Adrenal gland (tissue), 12 donors: ENCODE measurements around the gene ZSCAN10. TPM values are rescaled to one million over a fixed set of nuclear protein-coding genes. Genes with fewer than 3 reads are reported as not detected.

ENCODE experiments used
- DNase-seq, 7 donors: peaks; one replicate each; pipeline ENCODE4 v3.0.0-alpha.2; 2019 to 2020
- H3K27ac ChIP-seq, 5 donors: fragments of 200-600 bp; sonication (generic) in 4 of 5; 1 replicate in 3 of 5; 2 replicates in 2 of 5; pipeline versions ENCODE4 v1.5.1 to v1.8.0; 2016 to 2020; ENCODE audit warnings: mild to moderate bottlenecking in 1 of 5
- H3K27me3 ChIP-seq: fragments of 200-600 bp; 2 replicates; pipeline ENCODE4 v1.8.0; 2021
- H3K36me3 ChIP-seq, 2 donors: fragments of 200-600 bp; replicated peaks in 1 of 2; 1 replicate in 1 of 2; 2 replicates in 1 of 2; pipeline versions ENCODE4 v1.5.1 to v1.8.0; 2018 to 2022
- H3K4me1 ChIP-seq, 2 donors: fragments of 200-600 bp; replicated peaks in 1 of 2; 1 replicate in 1 of 2; 2 replicates in 1 of 2; pipeline versions ENCODE4 v1.5.1 to v1.8.0; 2018 to 2021
- H3K4me3 ChIP-seq, 4 donors: fragments of 200-600 bp; sonication (generic) in 3 of 4; one replicate each; pipeline ENCODE4 v1.5.1; 2016 to 2018
- H3K9me3 ChIP-seq, 3 donors: fragments of 200-600 bp; sonication (generic) in 1 of 3; replicated peaks in 1 of 3; 1 replicate in 2 of 3; 2 replicates in 1 of 3; pipeline versions ENCODE4 v1.5.1 to v1.8.0; 2016 to 2021
- POLR2A ChIP-seq, 2 donors: fragments of 450-650 bp; IDR thresholded peaks; one replicate each; pipeline ENCODE4 v1.6.1; 2017; ENCODE audit warnings: antibody characterized with exemption in 2 of 2, mild to moderate bottlenecking in 2 of 2, moderate library complexity in 1 of 2
- WGBS, 4 donors: extraction: QIAGEN DNeasy Blood & Tissue Kit in 2 of 4; methylation state at CpG; one replicate each; pipeline versions ENCODE4 v1.1.5 to v1.1.7; 2013 to 2017; 5-methylcytosine and 5-hydroxymethylcytosine counted together
- intact Hi-C, 2 donors: fragments of 100-400 bp; cut with DNase I; formaldehyde crosslinking; loops; one replicate each; pipeline versions ENCODE4 v1.14.1 to v1.15.0; 2022 to 2023
- polyA plus RNA-seq, 3 donors: library from polyadenylated mRNA; stranded (reverse); fragments of 200-250 nt in 2 of 3; fragments of 350-450 nt in 1 of 3; fragmentation: Illumina TruSeq in 1 of 3; extraction: RNeasy Lipid Tissue Mini Kit (QIAGEN cat#74804) in 1 of 3; gene quantifications; one replicate each; pipeline ENCODE4 v1.2.3, GENCODE V29; 2013 to 2014
- total RNA-seq, 9 donors: library from RNA; depleted of rRNA in 4 of 9; stranded (reverse); fragments of >200 nt in 4 of 9; fragments of 120-200 nt in 1 of 9; fragmentation: NEBNext Ultra II Directional in 1 of 9; extraction: Animal tissue kit (Norgen Biotek cat#: 25700) in 1 of 9; gene quantifications; one replicate each; pipeline versions ENCODE4 v1.1.0 to v1.2.4, GENCODE V29; 2013 to 2023
- TF ChIP-seq, protein P1 (sequence below), 6 experiments: fragments of 450-650 bp in 4 of 6; fragments of 200-600 bp in 2 of 6; sonication (generic) in 1 of 6; IDR thresholded peaks; 1 replicate in 5 of 6; 2 replicates in 1 of 6; pipeline versions ENCODE4 v1.5.1 to v1.8.0; 2016 to 2021; ENCODE audit warnings: antibody characterized with exemption in 6 of 6, mild to moderate bottlenecking in 2 of 6, moderate library complexity in 1 of 6
- donor health status: healthy with polysubstance abuse.
- donor health status: Bipolar disorder and iron deficiency.
- donor health status: DM: yes; HTN: yes; CAD: no.
- donor health status: DM: no; HTN: no; CAD: no.
- donor health status: DM: no; HTN: no; CAD: no.
- donor health status: DM: yes; HTN: yes; CAD: no.

The ZSCAN10 gene
- total and polyA plus RNA-seq, 12 donors = 0.11 to 0.50 (median 0.14) TPM; not detected in 8

DNA sequence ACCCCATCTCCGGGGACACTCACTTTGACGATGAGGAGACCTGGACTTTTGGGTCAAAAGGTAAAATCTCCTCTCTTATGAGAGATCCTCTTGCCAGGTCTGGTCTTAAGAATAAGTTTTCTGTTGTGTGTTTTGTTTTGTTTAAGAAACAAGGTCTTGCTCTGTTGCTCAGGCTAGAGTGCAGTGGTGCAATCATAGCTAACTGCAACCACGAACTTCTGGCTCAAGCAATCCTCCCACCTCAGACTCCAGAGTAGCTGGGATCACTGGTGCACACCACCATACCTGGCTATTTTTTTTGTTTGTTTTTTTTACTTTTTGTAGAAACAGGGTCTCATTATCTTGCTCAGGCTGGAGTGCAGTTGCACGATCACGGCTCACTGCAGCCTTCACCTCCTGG lies 48.6 kb downstream of the ZSCAN10 start:
- H3K36me3 ChIP-seq = no peaks in the 10 kb centered on the region
- peaks cover 32% of the 10 kb centered on the region for H3K27me3 ChIP-seq
- no peaks in the 10 kb centered on the region for H3K9me3 ChIP-seq
- H3K4me1 ChIP-seq = peaks cover under 1 to 13% of the 10 kb centered on the region in 2 donors
- TF ChIP-seq POLR2A (IDR thresholded peaks at IDR 0.05) = no peak
- TF ChIP-seq, protein P1, sequence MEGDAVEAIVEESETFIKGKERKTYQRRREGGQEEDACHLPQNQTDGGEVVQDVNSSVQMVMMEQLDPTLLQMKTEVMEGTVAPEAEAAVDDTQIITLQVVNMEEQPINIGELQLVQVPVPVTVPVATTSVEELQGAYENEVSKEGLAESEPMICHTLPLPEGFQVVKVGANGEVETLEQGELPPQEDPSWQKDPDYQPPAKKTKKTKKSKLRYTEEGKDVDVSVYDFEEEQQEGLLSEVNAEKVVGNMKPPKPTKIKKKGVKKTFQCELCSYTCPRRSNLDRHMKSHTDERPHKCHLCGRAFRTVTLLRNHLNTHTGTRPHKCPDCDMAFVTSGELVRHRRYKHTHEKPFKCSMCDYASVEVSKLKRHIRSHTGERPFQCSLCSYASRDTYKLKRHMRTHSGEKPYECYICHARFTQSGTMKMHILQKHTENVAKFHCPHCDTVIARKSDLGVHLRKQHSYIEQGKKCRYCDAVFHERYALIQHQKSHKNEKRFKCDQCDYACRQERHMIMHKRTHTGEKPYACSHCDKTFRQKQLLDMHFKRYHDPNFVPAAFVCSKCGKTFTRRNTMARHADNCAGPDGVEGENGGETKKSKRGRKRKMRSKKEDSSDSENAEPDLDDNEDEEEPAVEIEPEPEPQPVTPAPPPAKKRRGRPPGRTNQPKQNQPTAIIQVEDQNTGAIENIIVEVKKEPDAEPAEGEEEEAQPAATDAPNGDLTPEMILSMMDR (IDR thresholded peaks at IDR 0.05) = no peak
- H3K27ac ChIP-seq = no peak overlapping the region
- H3K4me3 ChIP-seq = no peak overlapping the region
- WGBS, 4 donors = 78 to 86% (median 81%) methylated on average over 5 of the region's 5 CpGs
- intact Hi-C loops = loop anchor here in 1 of 2 donors (10.0 kb wide), 2 partner anchors 74 to 124 kb away; no protein-coding TSS in a partner anchor
- DNase-seq = no peak

DNA sequence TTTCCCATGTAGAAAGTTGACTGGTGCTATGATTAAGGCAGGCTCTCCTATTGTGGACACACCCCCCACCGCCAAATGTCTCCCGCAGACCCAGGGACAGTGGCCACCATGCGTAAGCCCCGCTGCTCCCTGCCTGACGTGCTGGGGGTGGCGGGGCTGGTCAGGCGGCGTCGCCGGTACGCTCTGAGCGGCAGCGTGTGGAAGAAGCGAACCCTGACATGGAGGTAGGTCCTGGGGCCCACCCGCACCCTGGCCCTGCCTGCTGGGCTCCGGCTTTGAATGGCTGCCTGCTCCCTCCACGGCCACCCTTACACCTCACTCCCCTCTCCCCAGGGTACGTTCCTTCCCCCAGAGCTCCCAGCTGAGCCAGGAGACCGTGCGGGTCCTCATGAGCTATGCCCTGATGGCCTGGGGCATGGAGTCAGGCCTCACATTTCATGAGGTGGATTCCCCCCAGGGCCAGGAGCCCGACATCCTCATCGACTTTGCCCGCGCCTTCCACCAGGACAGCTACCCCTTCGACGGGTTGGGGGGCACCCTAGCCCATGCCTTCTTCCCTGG lies 49.1 kb downstream of the ZSCAN10 start:
- DNase-seq = no peak
- intact Hi-C loops = loop anchor here in 1 of 2 donors (10.0 kb wide), 2 partner anchors 75 to 125 kb away; no protein-coding TSS in a partner anchor
- WGBS, 4 donors = 76 to 89% (median 80%) methylated on average over 10 to 26 of the region's 26 CpGs
- H3K36me3 ChIP-seq = no peaks in the 10 kb centered on the region
- peaks cover 4 to 13% of the 10 kb centered on the region in 2 donors for H3K4me1 ChIP-seq
- H3K27me3 ChIP-seq = peaks cover 36% of the 10 kb centered on the region
- TF ChIP-seq, protein P1 (IDR thresholded peaks at IDR 0.05) = no peak
- no peak for TF ChIP-seq POLR2A (IDR thresholded peaks at IDR 0.05)
- H3K4me3 ChIP-seq = no peak overlapping the region
- H3K9me3 ChIP-seq = no peaks in the 10 kb centered on the region
- no peak overlapping the region for H3K27ac ChIP-seq

DNA sequence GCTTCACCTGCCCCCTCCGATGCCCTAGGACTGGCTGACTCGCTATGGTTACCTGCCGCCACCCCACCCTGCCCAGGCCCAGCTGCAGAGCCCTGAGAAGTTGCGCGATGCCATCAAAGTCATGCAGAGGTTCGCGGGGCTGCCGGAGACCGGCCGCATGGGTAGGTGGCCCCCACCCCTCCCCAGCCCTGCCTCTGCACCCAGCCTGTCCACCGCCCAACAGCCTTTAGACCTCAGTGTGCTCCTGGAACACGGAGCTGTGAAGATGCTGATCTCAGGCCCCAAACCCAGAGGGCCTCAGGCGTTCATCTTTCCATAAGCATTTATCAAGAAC lies 51.7 kb downstream of the ZSCAN10 start:
- H3K27ac ChIP-seq = no peak overlapping the region
- 18 to 24% (median 21%) methylated on average over 3 to 13 of the region's 13 CpGs for WGBS, 4 donors
- DNase-seq = no peak
- no peaks in the 10 kb centered on the region for H3K9me3 ChIP-seq
- no peaks in the 10 kb centered on the region for H3K36me3 ChIP-seq
- intact Hi-C loops = no loop called here
- no peak overlapping the region for H3K4me3 ChIP-seq
- H3K27me3 ChIP-seq = peaks cover 58% of the 10 kb centered on the region
- H3K4me1 ChIP-seq = peaks cover 4 to 13% of the 10 kb centered on the region in 2 donors
- TF ChIP-seq, protein P1 (IDR thresholded peaks at IDR 0.05) = no peak
- no peak for TF ChIP-seq POLR2A (IDR thresholded peaks at IDR 0.05)

DNA sequence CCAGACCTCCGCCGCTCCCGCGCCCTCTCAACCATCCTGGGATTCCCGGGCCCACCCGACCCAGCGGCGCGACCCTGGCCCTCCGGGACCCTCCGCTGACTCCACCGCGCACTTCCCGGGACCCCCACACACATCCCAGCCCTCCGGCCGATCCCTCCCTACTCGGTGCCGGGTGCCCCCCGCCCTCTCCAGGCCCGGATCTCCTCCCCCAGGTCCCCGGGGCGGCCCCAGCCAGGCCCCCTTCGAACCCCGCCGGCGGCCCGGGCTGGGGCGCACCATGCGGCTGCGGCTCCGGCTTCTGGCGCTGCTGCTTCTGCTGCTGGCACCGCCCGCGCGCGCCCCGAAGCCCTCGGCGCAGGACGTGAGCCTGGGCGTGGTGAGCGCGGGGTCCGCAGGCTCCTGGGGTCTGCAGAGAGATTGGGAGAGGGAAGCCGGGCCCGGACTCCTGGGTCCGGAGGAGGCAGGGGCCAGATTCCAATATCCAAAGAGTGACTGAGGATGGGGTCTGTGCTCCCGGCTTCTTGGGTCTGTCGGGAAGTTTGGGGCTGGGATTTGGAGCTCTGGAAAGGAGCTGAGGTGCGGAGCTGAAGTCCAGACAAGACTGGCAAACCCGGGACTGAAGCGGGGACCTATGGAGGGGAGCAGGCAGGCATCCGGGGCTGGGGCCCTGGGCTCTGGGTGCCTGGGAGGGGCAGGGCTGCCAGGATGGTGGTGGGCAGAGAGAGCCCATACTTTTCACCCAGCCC lies 52.3 kb downstream of the ZSCAN10 start:
- Histone ChIP-seq H3K9me3 (no peaks in the 10 kb centered on the region), H3K36me3 (no peaks in the 10 kb centered on the region), H3K27ac (no peak overlapping the region), H3K4me3 (peak overlapping the region in 1 of 4 donors; percentile 35), H3K4me1 (peaks cover 4 to 13% of the 10 kb centered on the region in 2 donors), H3K27me3 (peaks cover 64% of the 10 kb centered on the region)
- intact Hi-C loops = no loop called here
- no peak for DNase-seq
- TF ChIP-seq, protein P1 (IDR thresholded peaks at IDR 0.05) = no peak
- no peak for TF ChIP-seq POLR2A (IDR thresholded peaks at IDR 0.05)
- 1 to 9% (median 3%) methylated on average over 9 to 54 of the region's 54 CpGs; no CpG with 5 or more reads in 1 of the 4 donors for WGBS, 4 donors
